ENCODE data around the gene P3H1.
"Not testable (repeated sequence)": the region's sequence is repeated elsewhere in the genome, so short reads cannot be mapped to it uniquely, and the experiment has no call there.

- TF ChIP-seq CTCF (IDR thresholded peaks at IDR 0.05); EZH2 (IDR thresholded peaks at IDR 0.05; ENCODE audit: borderline replicate concordance, insufficient read depth, low read depth, low read length, poor library complexity, severe bottlenecking): not testable (repeated sequence)
Measured at GRCh38 chr1:42725820-42726219, 41.0 kb downstream of the P3H1 start.

All from B cell (primary cell).